OCI-LY1 (cell line): ENCODE results near the gene CD2AP.
"Not testable (repeated sequence)": the region's sequence is repeated elsewhere in the genome, so short reads cannot be mapped to it uniquely, and the experiment has no call there.

Experiments used
- H2AFZ ChIP-seq: fragments of 200-600 bp; sonication (generic), shearing (Covaris generic); 2 replicates; pipeline ENCODE4 v1.6.0; 2014; ENCODE audit warnings: antibody characterized with exemption, mild to moderate bottlenecking, low read length
- H3F3A ChIP-seq: fragments of 200-600 bp; sonication (generic), shearing (Covaris generic); 2 replicates; pipeline ENCODE4 v1.6.0; 2014; ENCODE audit warnings: mild to moderate bottlenecking, antibody characterized with exemption, low read length, moderate library complexity; ENCODE audit not compliant: insufficient read depth
- H3K27ac ChIP-seq: fragments of 200-600 bp; sonication (generic); 2 replicates; pipeline ENCODE4 v1.5.1; 2014; ENCODE audit warnings: low read length, mixed run types, mild to moderate bottlenecking, low read depth; ENCODE audit not compliant: poor library complexity, severe bottlenecking
- H3K27me3 ChIP-seq: fragments of 200-600 bp; sonication (generic); 2 replicates; pipeline ENCODE4 v1.6.0; 2014; ENCODE audit warnings: antibody characterized with exemption, mild to moderate bottlenecking, low read length, moderate library complexity; ENCODE audit not compliant: insufficient read depth
- H3K36me3 ChIP-seq: fragments of 200-600 bp; sonication (generic); 2 replicates; pipeline ENCODE4 v1.6.1; 2014; ENCODE audit warnings: mild to moderate bottlenecking, antibody characterized with exemption, low read length, moderate library complexity, mixed read lengths; ENCODE audit not compliant: insufficient read depth
- H3K4me1 ChIP-seq: fragments of 200-600 bp; sonication (generic); 2 replicates; pipeline ENCODE4 v1.5.1; 2014; ENCODE audit warnings: mild to moderate bottlenecking, low read length, moderate library complexity; ENCODE audit not compliant: insufficient read depth, severe bottlenecking
- H3K4me2 ChIP-seq: fragments of 200-600 bp; sonication (generic), shearing (Covaris generic); 2 replicates; pipeline ENCODE4 v1.6.1; 2014; ENCODE audit warnings: low read length
- H3K4me3 ChIP-seq: fragments of 200-600 bp; sonication (generic); 2 replicates; pipeline ENCODE4 v1.5.1; 2014; ENCODE audit warnings: low read length, low read depth, mild to moderate bottlenecking, mixed read lengths; ENCODE audit not compliant: poor library complexity, severe bottlenecking
- H3K79me2 ChIP-seq: fragments of 200-600 bp; shearing (Covaris generic); 2 replicates; pipeline ENCODE4 v1.6.1; 2016; ENCODE audit warnings: mixed run types, low read length, mixed read lengths; ENCODE audit not compliant: insufficient read depth
- H3K9ac ChIP-seq: fragments of 200-600 bp; sonication (generic), shearing (Covaris generic); 2 replicates; pipeline ENCODE4 v1.6.1; 2014; ENCODE audit warnings: mild to moderate bottlenecking, low read length, mixed read lengths
- H3K9me2 ChIP-seq: fragments of 200-600 bp; sonication (generic), shearing (Covaris generic); 2 replicates; pipeline ENCODE4 v1.6.1; 2014; ENCODE audit warnings: low read depth, mild to moderate bottlenecking, low read length, mixed read lengths
- H3K9me3 ChIP-seq: fragments of 200-600 bp; shearing (Covaris generic); 2 replicates; pipeline ENCODE4 v1.6.1; 2014; ENCODE audit warnings: low read length, mixed read lengths
- H4K20me1 ChIP-seq: fragments of 200-600 bp; sonication (generic), shearing (Covaris generic); 2 replicates; pipeline ENCODE4 v1.6.0; 2016; ENCODE audit warnings: mild to moderate bottlenecking, low read length; ENCODE audit not compliant: insufficient read depth
- CTCF ChIP-seq: fragments of 200-600 bp; sonication (generic), shearing (Covaris generic); IDR thresholded peaks from 2 replicates; pipeline ENCODE4 v1.5.1; 2017; ENCODE audit warnings: mild to moderate bottlenecking, antibody characterized with exemption, low read length, moderate library complexity, mixed read lengths
- EZH2 ChIP-seq: fragments of 200-600 bp; sonication (generic), shearing (Covaris generic); IDR thresholded peaks from 2 replicates; pipeline ENCODE4 v1.8.0; 2017; ENCODE audit warnings: borderline replicate concordance, mixed run types, mild to moderate bottlenecking, antibody characterized with exemption, low read length, moderate library complexity, mixed read lengths

Gene CD2AP

DNA sequence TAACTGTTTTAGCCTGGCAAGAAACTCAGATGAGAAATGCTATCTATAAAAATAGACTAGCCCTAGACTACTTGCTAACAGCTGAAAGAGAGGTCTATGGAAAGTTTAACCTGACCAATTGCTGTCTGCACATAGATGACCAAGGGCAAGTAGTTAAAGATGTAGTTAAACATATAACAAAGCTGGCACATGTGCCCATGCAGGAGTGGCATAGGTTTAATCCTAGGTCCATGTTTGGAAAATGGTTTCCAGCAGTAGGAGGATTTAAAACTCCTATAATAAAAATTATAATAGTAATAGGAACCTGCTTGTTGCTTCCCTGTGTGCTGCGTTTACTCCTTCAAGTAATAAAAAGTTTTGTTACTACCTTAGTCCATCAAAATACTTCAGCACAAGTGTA lies 169.6 kb downstream of the CD2AP start:
- Histone ChIP-seq H2AFZ (no peak overlapping the region), H3K4me2 (no peak overlapping the region), H4K20me1 (no peaks in the 10 kb centered on the region), H3K36me3 (no peaks in the 10 kb centered on the region), H3F3A (no peaks in the 10 kb centered on the region), H3K79me2 (no peaks in the 10 kb centered on the region), H3K4me1 (no peaks in the 10 kb centered on the region), H3K9ac (no peak overlapping the region), H3K9me2 (no peaks in the 10 kb centered on the region), H3K4me3 (no peak overlapping the region), H3K9me3 (no peaks in the 10 kb centered on the region), H3K27me3 (no peaks in the 10 kb centered on the region), H3K27ac (no peak overlapping the region)
- TF ChIP-seq EZH2 (no peak), CTCF (no peak)

DNA sequence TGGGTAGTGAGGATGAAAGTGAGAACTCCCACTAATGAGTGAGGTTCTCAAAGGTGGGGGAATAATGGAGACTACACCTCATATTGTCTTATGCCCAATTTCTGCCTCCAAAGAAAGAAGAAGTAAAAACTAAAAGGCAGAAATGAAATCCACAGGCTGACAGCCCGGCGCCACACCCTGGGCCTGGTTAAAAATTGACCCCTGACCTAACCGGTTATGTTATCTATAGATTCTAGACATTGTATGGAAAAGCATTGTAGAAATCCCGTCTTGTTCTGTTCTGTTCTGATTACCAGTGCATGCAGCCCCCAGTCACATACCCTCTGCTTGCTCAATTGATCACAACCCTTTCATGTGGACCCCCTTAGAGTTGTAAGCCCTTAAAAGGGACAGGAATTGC lies 170.0 kb downstream of the CD2AP start:
- H3F3A ChIP-seq, H3K36me3 ChIP-seq, H3K9me2 ChIP-seq, H4K20me1 ChIP-seq, H3K9ac ChIP-seq, H3K9me3 ChIP-seq, H3K27me3 ChIP-seq, H3K79me2 ChIP-seq, H3K4me3 ChIP-seq, H3K4me1 ChIP-seq, H3K27ac ChIP-seq, H3K4me2 ChIP-seq, H2AFZ ChIP-seq: not testable (repeated sequence)

- no peaks in the 10 kb centered on the region for H3K9me2 ChIP-seq
- H2AFZ ChIP-seq: no peak overlapping the region
- H3K9ac ChIP-seq: no peak overlapping the region
- H3K36me3 ChIP-seq: no peaks in the 10 kb centered on the region
- no peaks in the 10 kb centered on the region for H3K79me2 ChIP-seq
- H3F3A ChIP-seq: no peaks in the 10 kb centered on the region
- H3K27ac ChIP-seq: no peak overlapping the region
- no peak for TF ChIP-seq EZH2
- no peak for TF ChIP-seq CTCF
- no peak overlapping the region for H3K4me2 ChIP-seq
- no peaks in the 10 kb centered on the region for H3K9me3 ChIP-seq
- H3K4me1 ChIP-seq: no peaks in the 10 kb centered on the region
- no peaks in the 10 kb centered on the region for H3K27me3 ChIP-seq
- no peaks in the 10 kb centered on the region for H4K20me1 ChIP-seq
- H3K4me3 ChIP-seq: no peak overlapping the region
Measured at GRCh38 chr6:47648031-47648430, 170.4 kb downstream of the CD2AP start.

- H3F3A ChIP-seq: no peaks in the 10 kb centered on the region
- no peak overlapping the region for H3K9ac ChIP-seq
- no peaks in the 10 kb centered on the region for H4K20me1 ChIP-seq
- H3K27ac ChIP-seq: no peak overlapping the region
- no peaks in the 10 kb centered on the region for H3K4me1 ChIP-seq
- H3K4me3 ChIP-seq: no peak overlapping the region
- H3K9me3 ChIP-seq: no peaks in the 10 kb centered on the region
- no peaks in the 10 kb centered on the region for H3K36me3 ChIP-seq
- TF ChIP-seq EZH2: no peak
- TF ChIP-seq CTCF: no peak
- no peaks in the 10 kb centered on the region for H3K79me2 ChIP-seq
- H3K27me3 ChIP-seq: no peaks in the 10 kb centered on the region
- no peak overlapping the region for H2AFZ ChIP-seq
- H3K4me2 ChIP-seq: no peak overlapping the region
- no peaks in the 10 kb centered on the region for H3K9me2 ChIP-seq
Measured at GRCh38 chr6:47650553-47651432, 173.2 kb downstream of the CD2AP start.
